ENCODE measurements around the gene ATXN2.
A peak's percentile ranks its signal among the peaks of the same experiment; 100 is the strongest.
"Not testable (repeated sequence)": the region's sequence is repeated elsewhere in the genome, so short reads cannot be mapped to it uniquely, and the experiment has no call there.

The ATXN2 gene

DNA sequence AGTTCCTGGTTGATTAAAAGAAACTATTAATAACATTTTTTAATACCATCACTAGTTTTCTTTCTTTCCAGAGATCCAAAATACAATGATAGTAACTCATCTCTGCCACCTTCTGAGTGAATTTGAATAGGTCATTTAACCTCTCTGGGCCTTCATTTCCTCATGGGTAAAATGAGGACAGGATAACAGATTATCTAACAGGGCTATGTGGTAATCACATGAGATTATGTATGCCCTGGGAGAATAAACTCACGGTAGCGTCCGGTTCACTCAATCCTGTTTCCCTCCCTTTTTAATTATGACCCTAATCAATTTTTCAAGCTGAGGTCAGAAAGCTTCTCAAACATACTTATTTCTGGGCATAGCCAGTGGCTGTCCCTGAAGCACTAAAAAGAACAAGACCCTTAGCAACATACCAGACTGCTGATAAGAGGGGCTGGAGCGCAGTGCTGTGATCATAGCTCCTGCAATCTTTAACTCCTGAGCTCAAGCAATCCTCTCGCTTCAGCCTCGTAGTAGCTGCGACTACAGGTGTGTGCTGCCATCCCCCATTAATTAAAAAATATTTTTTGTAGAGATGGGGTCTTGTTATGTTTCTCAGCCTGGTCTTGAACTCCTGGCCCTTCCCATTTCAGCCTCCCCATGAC, 24.2 kb downstream of the ATXN2 start:
- DNase-seq (ENCODE audit: low read depth): no peak

DNA sequence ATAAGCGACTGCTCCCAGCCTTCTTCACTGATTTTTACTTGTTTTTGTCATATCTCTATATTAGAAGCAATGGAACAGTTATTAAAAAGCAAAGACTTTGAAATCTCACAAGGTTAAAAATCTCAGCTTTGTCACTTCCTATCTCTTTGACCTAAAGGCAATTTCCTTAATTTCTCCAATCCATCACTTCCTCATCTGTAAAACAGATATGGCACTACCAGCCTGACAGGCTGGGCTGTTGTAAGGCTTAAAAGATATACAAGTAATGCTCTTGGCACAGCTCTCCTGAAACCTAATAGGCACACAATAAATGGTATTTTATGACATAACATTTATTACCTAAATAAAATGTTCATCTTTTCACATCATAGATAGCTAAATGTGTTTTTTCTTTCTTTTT, 25.6 kb downstream of the ATXN2 start:
- no peak for DNase-seq (ENCODE audit: low read depth)

DNA sequence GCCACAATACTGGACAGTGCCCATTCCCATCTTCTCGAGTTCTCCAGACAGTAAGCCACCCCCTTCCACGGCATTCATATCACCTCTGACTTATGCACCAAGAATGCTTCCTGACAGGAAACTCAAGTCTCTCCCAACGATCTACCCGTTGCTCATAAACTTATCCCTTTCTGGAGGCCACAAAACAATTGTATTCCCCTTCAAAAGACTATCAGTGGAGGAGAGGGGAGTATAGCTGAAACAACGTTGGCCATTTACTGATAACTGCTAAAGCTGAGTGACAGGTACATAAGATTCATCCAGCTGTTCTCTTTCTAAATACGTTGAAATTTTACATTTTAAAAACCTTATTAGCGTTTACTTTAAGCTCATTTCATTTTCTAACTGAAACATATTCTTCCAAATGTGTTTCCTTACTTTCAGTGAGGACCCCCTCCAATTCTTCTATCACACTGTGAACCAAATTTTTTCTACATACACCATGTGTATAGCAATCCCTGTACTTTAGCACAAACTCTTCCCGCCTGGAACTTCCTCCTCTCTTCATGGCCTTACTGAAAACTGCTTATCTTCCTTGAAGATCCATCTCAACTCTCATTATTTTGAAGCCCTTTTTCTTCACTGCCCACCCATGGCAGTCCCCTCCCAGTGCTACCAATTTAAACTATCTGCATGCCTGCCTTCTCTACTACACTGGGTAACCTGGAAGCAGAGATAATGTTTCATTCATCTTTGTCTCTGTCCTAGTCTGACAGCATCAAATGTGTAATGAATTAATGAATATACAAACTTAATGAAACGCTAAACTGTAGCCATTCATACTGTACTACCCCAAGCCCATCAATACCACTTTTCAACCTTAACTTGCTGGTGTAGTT, 28.8 kb downstream of the ATXN2 start:
- DNase-seq (ENCODE audit: low read depth): no peak

DNA sequence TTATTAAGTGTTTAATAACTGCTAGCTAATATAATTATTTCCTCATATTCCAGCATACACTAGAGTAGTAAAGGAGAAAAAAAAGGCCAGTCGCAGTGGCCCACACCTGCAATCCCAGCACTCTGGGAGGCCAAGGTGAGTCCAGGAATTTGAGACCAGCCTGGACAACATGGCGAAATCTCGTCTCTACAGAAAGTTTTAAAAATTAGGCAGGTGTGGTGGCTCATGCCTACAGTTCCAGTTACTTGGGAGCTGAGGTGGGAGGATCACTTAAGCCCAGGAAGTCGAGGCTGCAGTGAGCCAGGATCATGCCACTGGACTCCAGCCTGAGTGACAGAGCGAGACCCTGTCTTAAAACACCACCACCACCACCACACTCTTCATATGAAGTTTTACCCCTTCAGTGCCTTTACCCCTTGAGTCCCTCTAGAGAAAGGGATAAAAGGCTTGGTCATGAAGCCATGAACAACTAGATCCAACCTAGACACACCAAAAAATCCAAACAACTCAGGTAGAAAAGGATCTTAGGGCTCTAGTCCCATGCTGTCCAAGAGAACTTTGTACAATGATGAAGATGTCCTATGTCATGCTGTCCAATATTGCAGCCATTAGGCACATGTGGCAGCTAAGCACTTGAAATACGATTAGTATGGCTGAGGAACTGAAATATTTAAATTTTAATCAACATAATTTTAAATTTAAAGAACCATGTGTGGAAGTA, 29.6 kb downstream of the ATXN2 start:
- no peak for DNase-seq (ENCODE audit: low read depth)

DNA sequence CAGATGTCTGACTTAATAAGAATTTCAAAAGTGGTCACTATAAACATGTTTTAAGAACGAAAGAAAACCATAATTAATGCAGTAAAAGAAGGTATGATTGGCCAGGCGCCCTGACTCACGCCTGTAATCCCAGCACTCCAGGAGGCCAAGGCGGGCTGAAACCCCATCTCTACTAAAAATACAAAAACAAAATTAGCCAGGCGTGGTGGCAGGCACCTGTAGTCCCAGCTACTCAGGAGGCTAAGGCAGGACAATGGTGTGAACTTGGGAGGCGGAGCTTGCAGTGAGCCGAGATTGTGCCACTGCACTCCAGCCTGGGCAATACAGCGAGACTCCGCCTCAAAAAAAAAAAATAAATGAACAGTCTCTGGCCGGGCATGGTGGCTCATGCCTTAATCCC, 38.3 kb downstream of the ATXN2 start:
- not testable (repeated sequence) for DNase-seq (ENCODE audit: low read depth)

DNA sequence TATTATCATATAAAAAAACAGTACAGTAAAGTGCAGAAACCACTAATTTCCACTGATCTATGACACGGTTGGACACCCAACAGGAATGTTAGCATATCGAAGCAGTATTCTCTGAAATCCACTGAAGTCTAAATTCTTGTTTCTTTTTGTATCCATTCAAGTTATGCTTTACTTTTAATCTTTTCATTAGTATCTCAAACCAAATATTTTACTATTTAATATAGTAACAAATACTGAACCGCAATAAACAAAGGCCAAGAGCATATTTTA, 41.1 kb downstream of the ATXN2 start:
- no peak for DNase-seq (ENCODE audit: low read depth)

DNA sequence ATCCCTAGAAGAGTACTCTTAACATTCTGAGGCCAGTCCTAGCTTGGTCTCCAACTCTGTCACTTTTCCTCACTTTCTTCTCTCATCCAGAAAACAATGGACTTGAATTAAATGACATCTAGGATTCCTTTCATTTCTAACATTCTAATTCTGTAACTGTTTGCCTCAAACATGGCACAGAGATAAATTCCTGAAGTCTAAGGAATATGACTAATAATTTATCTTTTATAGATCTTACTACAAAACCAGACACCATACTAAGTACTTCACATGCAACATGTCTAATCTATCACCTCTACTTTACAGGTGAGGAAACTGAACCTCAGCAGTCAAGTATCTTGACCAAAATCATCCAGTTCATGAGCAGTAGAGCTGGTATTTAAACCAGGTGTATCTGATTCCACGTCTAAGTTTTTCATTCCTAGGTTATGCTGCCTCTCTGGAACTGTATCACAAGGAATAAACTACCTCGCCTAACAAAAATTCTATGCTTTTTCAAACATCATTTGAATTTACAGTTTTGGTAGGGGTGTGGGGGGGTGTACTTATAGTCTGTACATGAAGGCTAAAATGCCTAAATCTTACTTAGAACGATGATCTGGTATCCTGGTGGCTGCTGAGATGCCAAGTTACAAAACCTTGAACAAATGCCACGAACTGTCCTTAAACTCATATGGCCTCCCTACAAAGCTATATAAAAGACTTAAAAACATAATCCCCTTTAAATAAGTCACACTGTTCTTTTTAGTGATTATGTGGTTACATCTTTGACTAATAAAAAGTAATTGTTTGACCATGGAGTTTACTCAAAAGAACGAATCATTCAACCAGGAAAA, 41.6 kb downstream of the ATXN2 start:
- DNase-seq (ENCODE audit: low read depth): no peak

DNA sequence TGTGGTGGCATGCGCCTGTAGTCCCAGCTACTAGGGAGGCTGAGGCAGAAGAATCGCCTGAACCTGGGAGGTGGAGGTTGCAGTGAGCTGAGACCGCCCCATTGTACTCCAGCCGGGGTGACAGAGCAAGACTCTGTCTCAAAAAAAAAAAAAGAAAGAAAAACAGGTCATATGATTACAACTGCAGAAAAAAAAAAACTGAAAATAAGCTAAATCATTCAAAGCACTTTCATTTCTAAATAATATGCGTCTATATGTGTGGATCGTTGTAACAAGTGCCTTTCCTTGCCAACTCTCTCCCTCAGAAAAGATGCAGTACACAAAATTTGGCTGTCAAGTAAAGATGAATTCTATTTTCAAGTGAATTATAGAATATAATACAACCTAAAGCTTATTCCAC, 42.4 kb downstream of the ATXN2 start:
- no peak for DNase-seq (ENCODE audit: low read depth)

DNA sequence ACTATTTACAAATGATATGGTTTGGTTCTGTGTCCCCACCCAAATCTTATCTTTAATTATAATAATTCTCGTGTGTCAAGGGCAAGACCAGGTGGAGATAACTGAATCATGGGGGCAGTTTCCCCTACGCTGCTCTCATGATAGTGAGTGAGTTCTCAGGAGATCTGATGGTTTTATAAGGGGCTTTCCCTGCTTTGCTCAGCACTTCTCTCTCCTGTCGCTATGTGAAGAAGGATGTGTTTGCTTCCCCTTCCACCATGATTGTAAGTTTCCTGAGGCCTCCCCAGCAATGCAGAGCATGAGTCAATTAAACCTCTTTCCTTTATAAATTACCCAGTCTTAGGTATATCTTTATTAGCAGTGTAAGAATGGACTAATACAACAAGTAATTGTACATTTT, 43.8 kb downstream of the ATXN2 start:
- not testable (repeated sequence) for DNase-seq (ENCODE audit: low read depth)

DNA sequence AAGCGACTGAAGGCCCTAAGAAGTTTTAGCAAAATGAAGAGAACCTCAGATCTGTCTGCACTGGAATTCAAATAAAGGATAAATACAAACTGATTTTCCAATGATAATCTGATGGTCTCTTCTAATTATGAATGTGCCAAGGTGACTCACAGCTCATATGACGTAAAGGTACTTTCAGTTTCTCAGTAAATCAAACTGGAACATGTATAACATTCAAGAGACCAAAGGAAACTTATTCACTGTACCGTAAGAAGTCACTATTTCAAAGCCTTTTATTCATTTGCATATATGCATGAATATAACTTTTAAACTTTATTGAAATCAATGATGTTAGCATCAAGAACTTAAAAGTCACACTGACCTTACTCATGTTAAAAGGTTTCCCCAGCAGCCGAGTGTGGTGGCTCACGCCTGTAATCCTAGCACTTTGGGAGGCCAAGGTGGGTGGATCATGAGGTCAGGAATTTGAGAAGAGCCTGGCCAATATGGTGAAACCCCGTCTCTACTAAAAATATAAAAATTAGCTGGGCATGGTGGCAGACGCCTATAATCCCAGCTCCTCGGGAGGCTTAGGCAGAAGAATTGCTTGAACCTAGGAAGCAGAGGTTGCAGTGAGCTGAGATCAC, 52.2 kb downstream of the ATXN2 start:
- DNase-seq (ENCODE audit: low read depth): no peak

DNA sequence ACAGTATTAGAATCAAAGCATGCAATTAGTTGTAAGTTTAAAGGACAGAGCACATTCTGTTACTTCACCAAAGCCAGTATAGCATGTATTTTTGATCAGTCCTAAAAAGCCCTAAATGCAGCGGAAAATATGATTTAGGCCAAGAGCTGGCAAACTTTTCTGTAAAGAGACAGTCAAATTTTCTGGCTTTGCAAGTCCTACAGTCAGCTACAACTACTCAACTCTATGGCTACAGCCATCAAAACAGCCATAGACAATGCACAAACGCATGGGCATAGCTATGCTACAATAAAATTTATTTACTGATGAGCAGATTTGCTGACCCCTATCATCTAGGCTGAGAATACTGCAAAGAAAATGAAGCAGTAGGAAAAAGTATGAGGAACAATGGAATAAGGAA, 52.9 kb downstream of the ATXN2 start:
- no peak for DNase-seq (ENCODE audit: low read depth)

DNA sequence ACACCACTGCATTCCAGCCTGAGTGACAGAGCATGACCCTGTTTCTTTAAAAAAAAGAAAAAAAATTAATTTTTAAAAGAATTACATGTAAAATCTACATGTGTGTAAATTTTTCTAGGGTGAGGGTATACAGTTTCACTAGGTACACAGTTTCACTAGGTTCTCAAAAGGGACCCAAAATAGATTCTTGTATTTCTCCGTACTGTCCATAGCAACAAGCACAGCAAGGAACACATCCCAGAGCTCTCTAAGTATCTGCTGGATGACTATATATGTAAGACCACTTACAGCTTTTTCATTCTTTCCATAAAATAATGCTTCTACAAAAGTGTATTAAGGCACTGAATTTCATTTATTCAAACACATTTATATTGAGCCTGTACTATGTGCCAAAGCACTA, 55.1 kb downstream of the ATXN2 start:
- DNase-seq (ENCODE audit: low read depth): no peak

DNA sequence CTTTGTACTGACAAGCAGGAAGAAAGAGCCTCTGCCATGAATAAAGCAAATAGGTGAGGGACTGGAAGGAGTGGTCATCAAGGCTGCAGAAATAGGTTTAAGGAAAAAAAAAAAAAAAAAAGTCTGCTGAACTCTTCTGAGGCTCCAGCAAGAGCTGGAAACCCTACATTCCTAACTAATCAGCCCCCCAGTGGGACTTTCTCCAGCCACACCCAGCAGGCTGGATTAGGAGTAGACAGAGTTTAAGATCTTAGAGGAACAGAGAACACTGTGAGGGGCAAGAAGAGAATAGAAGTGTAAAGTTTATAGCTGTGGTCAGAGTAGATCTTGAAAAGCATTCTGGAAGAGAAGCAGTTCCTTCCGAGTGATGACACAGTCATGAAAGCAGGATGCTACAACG, 66.4 kb downstream of the ATXN2 start:
- no peak for DNase-seq (ENCODE audit: low read depth)

DNA sequence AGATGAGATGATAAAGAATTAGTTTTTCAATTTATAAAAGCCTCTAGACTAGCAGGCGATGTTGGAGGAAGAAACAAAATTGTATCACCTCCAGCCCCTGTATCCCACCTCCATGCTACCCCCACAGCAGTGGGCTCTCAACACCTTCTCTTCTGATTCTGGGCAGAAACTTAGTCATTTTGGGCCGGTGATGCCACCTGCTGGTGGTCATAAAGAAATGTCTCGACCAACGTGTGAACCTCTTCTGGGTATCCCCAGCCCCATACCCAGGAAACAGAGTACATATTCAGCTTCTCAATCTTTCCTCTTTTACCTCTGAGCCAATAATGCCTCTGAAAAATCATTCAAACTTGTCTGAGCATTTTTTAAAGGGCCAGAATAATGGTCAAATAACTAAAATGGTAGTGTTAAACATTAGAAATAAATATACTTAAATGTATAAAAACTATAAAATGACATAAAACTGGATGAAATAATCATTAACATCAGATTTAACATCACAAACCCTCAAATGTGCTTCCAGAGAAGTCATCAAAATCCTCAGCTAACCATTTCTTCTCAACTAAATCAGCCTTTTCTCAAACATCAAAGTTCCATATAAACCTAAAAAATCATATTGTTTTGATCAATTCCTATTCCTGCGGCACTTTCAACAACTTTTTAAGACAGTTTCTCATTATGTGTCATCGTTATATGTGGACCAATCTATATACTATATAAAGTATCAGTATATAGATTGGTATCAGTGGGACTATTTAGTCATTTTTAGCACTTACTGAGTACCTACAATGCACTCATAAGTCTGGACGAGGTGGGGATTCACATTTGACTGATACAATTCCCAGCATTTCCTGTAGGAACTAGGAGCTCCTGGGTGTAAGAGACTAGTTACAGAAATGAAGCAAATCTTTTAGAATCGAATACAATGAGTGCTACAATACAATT, 69.4 kb downstream of the ATXN2 start:
- DNase-seq (ENCODE audit: low read depth): peak; percentile 12

DNA sequence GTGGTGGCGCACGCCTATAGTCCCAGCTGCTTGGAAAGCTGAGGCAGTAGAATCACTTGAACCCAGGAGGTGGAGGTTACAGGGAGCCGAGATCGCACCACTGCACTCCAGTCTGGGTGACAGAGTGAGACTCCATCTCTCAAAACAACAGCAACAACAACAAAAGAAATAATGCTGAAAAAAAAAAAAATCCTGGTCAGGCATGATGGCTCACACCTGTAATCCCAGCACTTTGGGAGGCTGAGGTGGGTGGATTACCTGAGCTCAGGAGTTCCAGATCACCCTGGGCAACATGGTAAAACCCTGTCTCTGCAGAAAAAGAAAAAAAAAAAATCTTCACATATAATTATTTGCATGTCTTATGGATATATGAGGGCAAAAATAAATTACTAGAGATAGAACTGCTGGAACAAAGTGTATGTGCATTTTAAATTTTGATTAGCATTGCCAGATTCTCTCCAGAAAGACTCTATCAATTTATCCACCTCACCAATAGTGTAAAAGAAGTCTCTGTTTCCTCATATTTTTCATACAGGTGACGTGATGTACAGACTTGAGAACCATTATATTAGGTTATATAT, 75.4 kb downstream of the ATXN2 start:
- DNase-seq (ENCODE audit: low read depth): no peak

DNA sequence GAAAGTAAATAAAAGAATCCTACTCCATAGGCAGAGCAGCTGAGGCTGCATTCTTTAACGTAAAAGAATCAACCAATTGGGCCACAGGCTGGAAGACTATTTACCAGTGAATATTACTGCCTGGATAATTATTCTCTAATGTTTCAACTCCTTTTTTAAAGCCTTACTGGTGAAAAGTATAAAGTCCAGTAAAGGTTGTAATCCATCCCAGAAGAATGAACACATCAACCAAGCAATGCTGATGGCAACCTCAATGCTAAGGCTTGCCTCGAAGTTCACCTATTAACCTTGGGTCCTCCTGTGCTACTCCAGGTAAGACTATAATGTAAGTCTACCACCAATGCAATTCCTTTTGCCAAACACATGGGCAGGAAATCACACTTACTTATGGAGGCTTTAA, 77.3 kb downstream of the ATXN2 start:
- no peak for DNase-seq (ENCODE audit: low read depth)

DNA sequence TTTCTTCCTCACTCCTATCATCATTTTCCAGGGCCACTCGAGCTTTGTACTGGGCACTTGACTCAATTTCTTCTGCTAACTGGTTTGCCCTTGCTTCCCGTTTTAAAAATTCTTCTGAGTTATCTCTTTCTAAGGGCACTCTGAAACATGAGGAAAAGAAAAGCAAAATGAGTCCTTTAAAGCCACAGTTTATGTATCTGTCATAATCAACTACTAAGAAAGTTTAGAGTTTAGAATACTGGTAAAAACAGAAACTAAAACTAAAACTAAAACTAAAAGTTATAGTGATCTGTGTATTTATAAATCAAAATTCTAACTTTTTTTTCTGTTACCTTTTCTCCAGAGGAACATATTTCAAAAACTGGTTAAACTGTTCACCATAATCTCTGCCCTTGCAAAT, 79.2 kb downstream of the ATXN2 start:
- DNase-seq (ENCODE audit: low read depth): no peak

DNA sequence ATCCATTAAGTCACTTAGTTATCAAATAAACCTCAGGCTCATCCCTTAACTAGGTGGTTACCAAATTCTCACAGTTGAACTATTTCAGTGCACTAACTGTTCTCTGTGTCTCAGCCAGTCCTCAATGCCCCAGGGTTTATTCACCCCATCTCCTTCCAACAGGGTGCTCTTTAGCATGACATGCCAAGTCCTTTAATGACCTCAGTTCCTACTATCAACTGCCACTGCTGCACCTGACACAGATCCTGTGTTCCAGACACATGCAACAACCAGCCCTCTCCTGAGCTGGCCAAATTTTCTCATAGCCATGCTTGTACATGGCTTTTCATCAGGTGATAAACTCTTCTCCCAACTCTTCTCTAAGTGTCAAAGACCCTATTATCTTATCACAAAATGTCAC, 80.0 kb downstream of the ATXN2 start:
- no peak for DNase-seq (ENCODE audit: low read depth)

DNA sequence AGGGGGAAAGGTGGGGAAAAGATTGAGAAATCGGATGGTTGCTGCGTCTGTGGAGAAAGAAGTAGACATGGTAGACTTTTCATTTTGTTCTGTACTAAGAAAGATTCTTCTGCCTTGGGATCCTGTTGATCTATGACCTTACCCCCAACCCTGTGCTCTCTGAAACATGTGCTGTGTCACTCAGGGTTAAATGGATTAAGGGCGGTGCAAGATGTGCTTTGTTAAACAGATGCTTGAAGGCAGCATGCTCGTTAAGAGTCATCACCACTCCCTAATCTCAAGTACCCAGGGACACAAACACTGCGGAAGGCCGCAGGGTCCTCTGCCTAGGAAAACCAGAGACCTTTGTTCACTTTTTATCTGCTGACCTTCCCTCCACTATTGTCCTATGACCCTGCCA, 91.4 kb downstream of the ATXN2 start:
- DNase-seq (ENCODE audit: low read depth): not testable (repeated sequence)

DNA sequence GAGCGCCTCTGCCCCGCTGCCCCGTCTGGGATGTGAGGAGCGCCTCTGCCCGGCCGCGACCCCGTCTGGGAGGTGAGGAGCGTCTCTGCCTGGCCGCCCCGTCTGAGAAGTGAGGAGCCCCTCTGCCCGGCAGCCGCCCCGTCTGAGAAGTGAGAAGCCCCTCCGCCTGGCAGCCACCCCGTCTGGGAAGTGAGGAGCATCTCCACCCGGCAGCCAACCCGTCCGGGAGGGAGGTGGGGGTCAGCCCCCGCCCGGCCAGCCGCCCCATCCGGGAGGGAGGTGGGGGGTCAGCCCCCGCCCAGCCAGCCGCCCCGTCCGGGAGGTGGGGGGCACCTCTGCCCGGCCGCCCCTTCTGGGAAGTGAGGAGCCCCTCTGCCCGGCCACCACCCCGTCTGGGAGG, 91.9 kb downstream of the ATXN2 start:
- DNase-seq (ENCODE audit: low read depth): not testable (repeated sequence)

Data from stimulated activated CD8-positive, alpha-beta memory T cell treated with anti-CD3 and anti-CD28 coated beads, Interleukin-7, amount 100 ng/mL, for 24 hours (primary cell).